ENCODE data around the gene LTBP1.

The LTBP1 gene

GRCh38 chr2:33107690-33108482 is 161.1 kb downstream of the LTBP1 start:
- Histone ChIP-seq H3K9me3 (ENCODE audit: control insufficient read depth in 1 of 2, low read length in 2 of 2) (no peaks in the 10 kb centered on the region), H3K4me1 (ENCODE audit: control insufficient read depth in 1 of 2, insufficient read depth in 2 of 2, low read length in 2 of 2) (peaks cover 6 to 15% of the 10 kb centered on the region in 2 donors), H3K27ac (ENCODE audit: low read length) (no peak overlapping the region), H3K27me3 (ENCODE audit: low read depth, low read length) (no peaks in the 10 kb centered on the region), H3K36me3 (ENCODE audit: control insufficient read depth in 1 of 2, insufficient read depth in 2 of 2, low read length in 2 of 2) (no peaks in the 10 kb centered on the region), H3K4me3 (ENCODE audit: low read depth in 1 of 2, low read length in 2 of 2) (no peak overlapping the region)

- no peaks in the 10 kb centered on the region for H3K9me3 ChIP-seq (ENCODE audit: control insufficient read depth in 1 of 2, low read length in 2 of 2)
- peak overlapping the region; percentile 17 for H3K27ac ChIP-seq (ENCODE audit: low read length)
- peaks cover 6 to 12% of the 10 kb centered on the region in 2 donors for H3K4me1 ChIP-seq (ENCODE audit: control insufficient read depth in 1 of 2, insufficient read depth in 2 of 2, low read length in 2 of 2)
- no peak overlapping the region for H3K4me3 ChIP-seq (ENCODE audit: low read depth in 1 of 2, low read length in 2 of 2)
- no peaks in the 10 kb centered on the region for H3K36me3 ChIP-seq (ENCODE audit: control insufficient read depth in 1 of 2, insufficient read depth in 2 of 2, low read length in 2 of 2)
- no peaks in the 10 kb centered on the region for H3K27me3 ChIP-seq (ENCODE audit: low read depth, low read length)
Observed at GRCh38 chr2:33108483-33109443, 162.0 kb downstream of the LTBP1 start.

- Histone ChIP-seq H3K4me3 (ENCODE audit: low read depth in 1 of 2, low read length in 2 of 2) (no peak overlapping the region), H3K36me3 (ENCODE audit: control insufficient read depth in 1 of 2, insufficient read depth in 2 of 2, low read length in 2 of 2) (no peaks in the 10 kb centered on the region), H3K27me3 (ENCODE audit: low read depth, low read length) (no peaks in the 10 kb centered on the region), H3K27ac (ENCODE audit: low read length) (no peak overlapping the region), H3K9me3 (ENCODE audit: control insufficient read depth in 1 of 2, low read length in 2 of 2) (no peaks in the 10 kb centered on the region), H3K4me1 (ENCODE audit: control insufficient read depth in 1 of 2, insufficient read depth in 2 of 2, low read length in 2 of 2) (peaks cover 3 to 6% of the 10 kb centered on the region in 2 donors)
Observed at GRCh38 chr2:33110461-33110860, 163.7 kb downstream of the LTBP1 start.

- H3K27me3 ChIP-seq (ENCODE audit: low read depth, low read length) = no peaks in the 10 kb centered on the region
- H3K9me3 ChIP-seq (ENCODE audit: control insufficient read depth in 1 of 2, low read length in 2 of 2) = no peaks in the 10 kb centered on the region
- peaks cover 3 to 6% of the 10 kb centered on the region in 2 donors for H3K4me1 ChIP-seq (ENCODE audit: control insufficient read depth in 1 of 2, insufficient read depth in 2 of 2, low read length in 2 of 2)
- no peaks in the 10 kb centered on the region for H3K36me3 ChIP-seq (ENCODE audit: control insufficient read depth in 1 of 2, insufficient read depth in 2 of 2, low read length in 2 of 2)
- H3K4me3 ChIP-seq (ENCODE audit: low read depth in 1 of 2, low read length in 2 of 2) = no peak overlapping the region
- no peak overlapping the region for H3K27ac ChIP-seq (ENCODE audit: low read length)
Observed at GRCh38 chr2:33111002-33111446, 164.3 kb downstream of the LTBP1 start.

GRCh38 chr2:33115196-33115595 is 168.4 kb downstream of the LTBP1 start:
- Histone ChIP-seq H3K4me1 (ENCODE audit: control insufficient read depth in 1 of 2, insufficient read depth in 2 of 2, low read length in 2 of 2) (peaks cover 0 to 4% of the 10 kb centered on the region in 2 donors), H3K27me3 (ENCODE audit: low read depth, low read length) (no peaks in the 10 kb centered on the region), H3K36me3 (ENCODE audit: control insufficient read depth in 1 of 2, insufficient read depth in 2 of 2, low read length in 2 of 2) (no peaks in the 10 kb centered on the region), H3K4me3 (ENCODE audit: low read depth in 1 of 2, low read length in 2 of 2) (no peak overlapping the region), H3K27ac (ENCODE audit: low read length) (no peak overlapping the region), H3K9me3 (ENCODE audit: control insufficient read depth in 1 of 2, low read length in 2 of 2) (no peaks in the 10 kb centered on the region)

GRCh38 chr2:33115728-33116127 is 169.0 kb downstream of the LTBP1 start:
- H3K36me3 ChIP-seq (ENCODE audit: control insufficient read depth in 1 of 2, insufficient read depth in 2 of 2, low read length in 2 of 2) = no peaks in the 10 kb centered on the region
- no peaks in the 10 kb centered on the region for H3K9me3 ChIP-seq (ENCODE audit: control insufficient read depth in 1 of 2, low read length in 2 of 2)
- no peaks in the 10 kb centered on the region for H3K27me3 ChIP-seq (ENCODE audit: low read depth, low read length)
- no peak overlapping the region for H3K4me3 ChIP-seq (ENCODE audit: low read depth in 1 of 2, low read length in 2 of 2)
- no peak overlapping the region for H3K27ac ChIP-seq (ENCODE audit: low read length)
- H3K4me1 ChIP-seq (ENCODE audit: control insufficient read depth in 1 of 2, insufficient read depth in 2 of 2, low read length in 2 of 2) = peaks cover 0 to 4% of the 10 kb centered on the region in 2 donors

- Histone ChIP-seq H3K36me3 (ENCODE audit: control insufficient read depth in 1 of 2, insufficient read depth in 2 of 2, low read length in 2 of 2) (no peaks in the 10 kb centered on the region), H3K27me3 (ENCODE audit: low read depth, low read length) (no peaks in the 10 kb centered on the region), H3K27ac (ENCODE audit: low read length) (no peak overlapping the region), H3K4me3 (ENCODE audit: low read depth in 1 of 2, low read length in 2 of 2) (no peak overlapping the region), H3K9me3 (ENCODE audit: control insufficient read depth in 1 of 2, low read length in 2 of 2) (no peaks in the 10 kb centered on the region), H3K4me1 (ENCODE audit: control insufficient read depth in 1 of 2, insufficient read depth in 2 of 2, low read length in 2 of 2) (peaks cover 0 to 4% of the 10 kb centered on the region in 2 donors)
Observed at GRCh38 chr2:33116799-33117198, 170.0 kb downstream of the LTBP1 start.

GRCh38 chr2:33118651-33119050 is 171.9 kb downstream of the LTBP1 start:
- Histone ChIP-seq H3K4me1 (ENCODE audit: control insufficient read depth in 1 of 2, insufficient read depth in 2 of 2, low read length in 2 of 2) (peaks cover 0 to 4% of the 10 kb centered on the region in 2 donors), H3K36me3 (ENCODE audit: control insufficient read depth in 1 of 2, insufficient read depth in 2 of 2, low read length in 2 of 2) (no peaks in the 10 kb centered on the region), H3K27me3 (ENCODE audit: low read depth, low read length) (no peaks in the 10 kb centered on the region), H3K27ac (ENCODE audit: low read length) (no peak overlapping the region), H3K9me3 (ENCODE audit: control insufficient read depth in 1 of 2, low read length in 2 of 2) (no peaks in the 10 kb centered on the region), H3K4me3 (ENCODE audit: low read depth in 1 of 2, low read length in 2 of 2) (no peak overlapping the region)

GRCh38 chr2:33121416-33121815 is 174.7 kb downstream of the LTBP1 start:
- Histone ChIP-seq H3K36me3 (ENCODE audit: control insufficient read depth in 1 of 2, insufficient read depth in 2 of 2, low read length in 2 of 2) (no peaks in the 10 kb centered on the region), H3K9me3 (ENCODE audit: control insufficient read depth in 1 of 2, low read length in 2 of 2) (no peaks in the 10 kb centered on the region), H3K27ac (ENCODE audit: low read length) (no peak overlapping the region), H3K4me1 (ENCODE audit: control insufficient read depth in 1 of 2, insufficient read depth in 2 of 2, low read length in 2 of 2) (peaks cover 0 to 4% of the 10 kb centered on the region in 2 donors), H3K27me3 (ENCODE audit: low read depth, low read length) (no peaks in the 10 kb centered on the region), H3K4me3 (ENCODE audit: low read depth in 1 of 2, low read length in 2 of 2) (no peak overlapping the region)

- Histone ChIP-seq H3K27ac (ENCODE audit: low read length) (no peak overlapping the region), H3K4me1 (ENCODE audit: control insufficient read depth in 1 of 2, insufficient read depth in 2 of 2, low read length in 2 of 2) (peaks cover 0 to 1% of the 10 kb centered on the region in 2 donors), H3K9me3 (ENCODE audit: control insufficient read depth in 1 of 2, low read length in 2 of 2) (no peaks in the 10 kb centered on the region)
Observed at GRCh38 chr2:33121925-33122324, 175.2 kb downstream of the LTBP1 start.

GRCh38 chr2:33122726-33123125 is 176.0 kb downstream of the LTBP1 start:
- Histone ChIP-seq H3K4me1 (ENCODE audit: control insufficient read depth in 1 of 2, insufficient read depth in 2 of 2, low read length in 2 of 2) (no peaks in the 10 kb centered on the region), H3K27me3 (ENCODE audit: low read depth, low read length) (no peaks in the 10 kb centered on the region), H3K9me3 (ENCODE audit: control insufficient read depth in 1 of 2, low read length in 2 of 2) (no peaks in the 10 kb centered on the region), H3K36me3 (ENCODE audit: control insufficient read depth in 1 of 2, insufficient read depth in 2 of 2, low read length in 2 of 2) (no peaks in the 10 kb centered on the region), H3K4me3 (ENCODE audit: low read depth in 1 of 2, low read length in 2 of 2) (no peak overlapping the region), H3K27ac (ENCODE audit: low read length) (no peak overlapping the region)

More at GRCh38 chr2:33121925-33122324, 175.2 kb downstream of the LTBP1 start:
- H3K4me3 ChIP-seq (ENCODE audit: low read depth in 1 of 2, low read length in 2 of 2) = no peak overlapping the region
- H3K27me3 ChIP-seq (ENCODE audit: low read depth, low read length) = no peaks in the 10 kb centered on the region
- H3K36me3 ChIP-seq (ENCODE audit: control insufficient read depth in 1 of 2, insufficient read depth in 2 of 2, low read length in 2 of 2) = no peaks in the 10 kb centered on the region
